Fibroblast of pulmonary artery (primary cell): ENCODE measurements around the gene ADAD2.

Experiments used
- DNase-seq: peaks from one replicate; pipeline ENCODE4 v3.0.0-alpha.2; 2010; ENCODE audit warnings: low read depth
- H3K4me3 ChIP-seq: replicated peaks from 2 replicates; pipeline ENCODE4 v1.5.1; 2011; ENCODE audit warnings: low read depth, mild to moderate bottlenecking, control low read depth, low read length, moderate library complexity
- TF ChIP-seq, protein P1 (sequence below): IDR thresholded peaks from 2 replicates; pipeline ENCODE4 v1.5.1; 2011; ENCODE audit warnings: mild to moderate bottlenecking, control low read depth, low read length, inconsistent platforms; ENCODE audit errors: missing control alignments

The ADAD2 gene

DNA sequence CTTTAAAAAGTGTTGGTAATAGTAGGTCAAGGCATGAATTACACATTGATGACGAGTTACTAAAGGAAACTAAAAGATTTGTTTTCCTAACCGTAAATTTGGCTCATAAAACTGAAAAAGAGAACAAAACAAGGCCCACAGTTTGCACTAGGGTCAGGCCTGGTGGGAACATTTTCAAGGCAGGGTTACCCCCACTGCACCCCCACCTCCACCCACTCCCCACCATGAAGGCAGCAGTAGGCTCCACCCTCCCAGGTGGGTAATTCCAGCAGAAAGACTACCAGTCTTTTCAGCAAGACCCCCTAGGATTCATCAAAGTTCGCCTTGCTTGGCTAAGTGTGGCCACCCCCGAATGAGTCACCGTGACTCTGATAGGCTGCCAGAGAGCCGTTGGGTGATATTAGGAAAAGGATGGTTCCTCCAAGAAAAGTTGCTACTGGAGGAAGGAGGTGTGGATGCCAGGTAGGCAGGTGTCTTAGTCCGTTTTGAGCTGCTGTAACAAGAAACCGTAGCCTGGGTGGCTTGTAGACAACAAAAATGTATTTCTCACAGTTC, 37.2 kb upstream of the ADAD2 start:
- no peak for DNase-seq
- TF ChIP-seq, protein P1, sequence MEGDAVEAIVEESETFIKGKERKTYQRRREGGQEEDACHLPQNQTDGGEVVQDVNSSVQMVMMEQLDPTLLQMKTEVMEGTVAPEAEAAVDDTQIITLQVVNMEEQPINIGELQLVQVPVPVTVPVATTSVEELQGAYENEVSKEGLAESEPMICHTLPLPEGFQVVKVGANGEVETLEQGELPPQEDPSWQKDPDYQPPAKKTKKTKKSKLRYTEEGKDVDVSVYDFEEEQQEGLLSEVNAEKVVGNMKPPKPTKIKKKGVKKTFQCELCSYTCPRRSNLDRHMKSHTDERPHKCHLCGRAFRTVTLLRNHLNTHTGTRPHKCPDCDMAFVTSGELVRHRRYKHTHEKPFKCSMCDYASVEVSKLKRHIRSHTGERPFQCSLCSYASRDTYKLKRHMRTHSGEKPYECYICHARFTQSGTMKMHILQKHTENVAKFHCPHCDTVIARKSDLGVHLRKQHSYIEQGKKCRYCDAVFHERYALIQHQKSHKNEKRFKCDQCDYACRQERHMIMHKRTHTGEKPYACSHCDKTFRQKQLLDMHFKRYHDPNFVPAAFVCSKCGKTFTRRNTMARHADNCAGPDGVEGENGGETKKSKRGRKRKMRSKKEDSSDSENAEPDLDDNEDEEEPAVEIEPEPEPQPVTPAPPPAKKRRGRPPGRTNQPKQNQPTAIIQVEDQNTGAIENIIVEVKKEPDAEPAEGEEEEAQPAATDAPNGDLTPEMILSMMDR, result no peak

DNA sequence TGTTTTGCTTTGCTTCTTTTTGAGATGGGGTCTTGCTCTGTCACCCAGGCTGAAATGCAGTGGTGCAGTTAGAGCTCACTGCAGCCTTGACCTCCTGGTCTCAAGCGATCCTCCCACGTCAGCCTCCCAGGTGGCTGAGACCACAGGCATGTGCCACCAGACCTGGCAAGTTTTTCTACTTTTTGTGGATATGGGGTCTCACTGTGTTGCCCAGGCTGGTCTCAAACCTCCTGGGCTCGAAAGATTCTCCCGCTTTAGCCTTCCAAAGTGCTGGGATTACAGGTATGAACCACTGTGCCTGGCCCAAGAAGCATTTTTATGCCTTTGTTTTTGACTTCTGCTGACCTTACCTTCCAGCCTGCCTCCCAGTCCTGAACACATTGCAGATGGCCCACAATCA, 35.7 kb upstream of the ADAD2 start:
- TF ChIP-seq, protein P1, result no peak
- no peak for DNase-seq
- no peak overlapping the region for H3K4me3 ChIP-seq

More for the DNA sequence above, 37.2 kb upstream of the ADAD2 start:
- H3K4me3 ChIP-seq, result no peak overlapping the region

DNA sequence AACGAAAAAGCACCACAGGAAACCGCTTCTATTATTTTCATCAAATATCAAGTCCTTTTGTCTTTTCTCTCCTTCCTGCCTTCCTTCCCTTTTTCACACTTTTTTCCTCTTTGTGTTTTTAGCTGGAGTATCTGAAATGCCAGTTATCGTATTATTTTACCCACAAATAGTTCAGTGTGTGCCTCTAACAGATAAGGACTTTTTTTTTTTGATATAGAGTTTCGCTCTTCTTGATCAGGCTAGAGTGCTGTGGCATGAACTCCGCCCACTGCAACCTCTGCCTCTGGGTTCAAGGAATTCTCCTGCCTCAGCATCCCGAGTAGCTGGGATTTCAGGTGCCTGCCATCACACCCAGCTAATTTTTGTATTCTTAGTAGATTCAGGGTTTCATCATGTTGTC, 35.2 kb upstream of the ADAD2 start:
- no peak for DNase-seq
- TF ChIP-seq, protein P1, result no peak

DNA sequence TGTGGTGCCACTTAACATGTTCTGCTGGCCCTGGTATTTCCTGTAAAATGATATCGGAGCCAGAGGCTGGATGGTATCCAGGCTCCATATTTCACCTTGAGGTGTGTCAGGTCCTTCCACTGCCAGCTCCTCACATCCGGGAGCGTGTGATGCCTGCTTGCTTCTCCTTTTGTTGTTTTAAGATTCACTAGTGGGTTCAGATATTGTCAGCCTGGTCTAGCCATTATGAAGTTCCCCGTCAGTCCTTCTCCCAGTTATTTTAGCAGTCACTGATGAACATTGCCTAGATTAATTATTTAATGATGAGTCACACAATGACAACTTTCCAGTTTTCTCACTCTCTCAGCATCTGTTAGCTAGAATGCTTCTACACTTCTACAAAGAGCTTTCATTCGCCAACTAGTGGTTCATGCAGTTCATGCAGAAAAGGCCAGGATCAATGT, 34.6 kb upstream of the ADAD2 start:
- no peak for DNase-seq
- no peak overlapping the region for H3K4me3 ChIP-seq
- TF ChIP-seq, protein P1, result peak; percentile 10

More for the DNA sequence above, 35.2 kb upstream of the ADAD2 start:
- H3K4me3 ChIP-seq, result no peak overlapping the region

DNA sequence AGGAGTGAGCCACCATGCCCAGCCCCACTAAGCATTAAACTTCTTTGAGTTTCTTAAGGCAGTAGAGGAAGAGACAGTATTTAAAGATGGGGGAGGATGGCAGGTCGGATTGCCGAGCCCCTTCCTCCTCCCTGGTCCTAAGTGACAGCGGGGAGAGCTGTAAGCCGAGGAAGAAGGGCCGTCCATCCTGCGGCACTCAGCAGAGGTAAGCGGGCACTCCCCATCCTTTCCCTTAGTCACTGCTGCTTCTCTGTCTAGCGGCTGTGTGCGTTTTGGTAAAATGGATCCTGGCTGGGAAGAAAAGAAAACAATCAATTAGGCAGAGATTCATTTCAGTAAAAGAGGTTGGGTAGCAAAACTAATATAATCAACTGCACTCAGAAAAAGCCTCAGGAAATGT, 31.9 kb upstream of the ADAD2 start:
- H3K4me3 ChIP-seq, result no peak overlapping the region
- TF ChIP-seq, protein P1, result no peak
- DNase-seq, result no peak

DNA sequence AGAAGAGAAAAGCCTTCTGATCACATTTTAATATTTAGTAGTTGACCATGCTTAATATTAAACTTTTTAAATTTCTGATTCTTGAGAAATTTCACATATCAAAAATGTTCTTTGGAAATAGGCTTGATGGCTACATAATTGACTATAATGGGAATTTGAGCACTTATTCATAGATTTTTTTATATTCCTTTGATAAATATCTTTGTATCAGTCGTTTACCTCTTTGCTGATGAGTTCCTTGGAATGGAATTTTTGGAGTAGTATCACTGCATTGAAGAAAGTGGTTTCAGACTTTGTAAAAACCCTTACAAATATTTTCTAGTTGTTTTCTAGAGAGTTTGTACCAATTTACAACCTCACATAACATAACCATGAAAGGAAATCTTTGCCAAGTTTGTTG, 31.2 kb upstream of the ADAD2 start:
- no peak overlapping the region for H3K4me3 ChIP-seq
- TF ChIP-seq, protein P1, result no peak
- DNase-seq, result no peak

DNA sequence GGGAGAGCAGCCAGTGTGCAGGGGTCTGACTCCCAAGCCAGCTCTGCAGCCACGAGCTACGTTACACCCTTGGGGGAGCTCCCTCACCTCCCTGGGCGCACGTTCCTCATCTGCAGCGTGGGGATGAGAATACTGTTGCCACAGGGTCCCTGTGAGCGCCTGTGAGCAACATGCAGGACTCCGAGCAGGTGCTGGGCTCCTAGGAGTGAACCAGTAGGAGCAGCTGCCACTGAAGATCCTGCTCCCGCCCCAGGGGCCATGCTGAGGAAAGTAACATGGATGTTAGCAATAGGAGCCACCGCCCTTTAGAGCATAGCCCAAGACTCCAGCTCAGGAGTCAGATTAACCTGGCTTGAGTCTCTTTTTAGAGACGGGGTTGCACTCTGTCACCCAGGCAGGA, 29.9 kb upstream of the ADAD2 start:
- DNase-seq, result no peak
- TF ChIP-seq, protein P1, result no peak
- H3K4me3 ChIP-seq, result no peak overlapping the region
